KOPT-K1 (cell line): Measurements from ENCODE around the gene CSTF3.

Experiments used
- H3K27ac ChIP-seq: fragments of 200-600 bp; sonication (generic); 2 replicates; pipeline ENCODE4 v1.5.1; 2016; ENCODE audit warnings: antibody characterized with exemption, mild to moderate bottlenecking, low read depth, low read length; ENCODE audit not compliant: poor library complexity, severe bottlenecking
- H3K36me3 ChIP-seq: fragments of 200-600 bp; sonication (generic); 2 replicates; pipeline ENCODE4 v1.5.1; 2017; ENCODE audit warnings: antibody characterized with exemption, mild to moderate bottlenecking, low read length, moderate library complexity; ENCODE audit not compliant: insufficient read depth
- H3K9me3 ChIP-seq: fragments of 200-600 bp; sonication (generic); 2 replicates; pipeline ENCODE4 v1.5.1; 2017; ENCODE audit warnings: antibody characterized with exemption, low read length, mild to moderate bottlenecking; ENCODE audit not compliant: insufficient read depth, poor library complexity, severe bottlenecking

Gene CSTF3

GRCh38 chr11:33045551-33046255 lies 115.6 kb downstream of the CSTF3 start:
- no peak overlapping the region for H3K27ac ChIP-seq
- H3K36me3 ChIP-seq = peaks cover 52% of the 10 kb centered on the region
- no peaks in the 10 kb centered on the region for H3K9me3 ChIP-seq

- Histone ChIP-seq H3K9me3 (no peaks in the 10 kb centered on the region), H3K36me3 (peaks cover 52% of the 10 kb centered on the region), H3K27ac (no peak overlapping the region)
Observed at GRCh38 chr11:33044285-33044756, 117.0 kb downstream of the CSTF3 start.

GRCh38 chr11:33043221-33043830 lies 118.0 kb downstream of the CSTF3 start:
- H3K36me3 ChIP-seq = peaks cover 46% of the 10 kb centered on the region
- no peak overlapping the region for H3K27ac ChIP-seq
- H3K9me3 ChIP-seq = no peaks in the 10 kb centered on the region

- Histone ChIP-seq H3K9me3 (no peaks in the 10 kb centered on the region), H3K27ac (peak overlapping the region; percentile 89), H3K36me3 (peaks cover 24% of the 10 kb centered on the region)
Observed at GRCh38 chr11:33040862-33041453, 120.3 kb downstream of the CSTF3 start.

- Histone ChIP-seq H3K27ac (peak overlapping the region; percentile 89), H3K36me3 (peaks cover 17% of the 10 kb centered on the region), H3K9me3 (no peaks in the 10 kb centered on the region)
Observed at GRCh38 chr11:33040033-33040861, 121.0 kb downstream of the CSTF3 start.

- Histone ChIP-seq H3K27ac (peak within 1 kb of the TSS; percentile 89), H3K9me3 (no peaks in the 10 kb centered on the region), H3K36me3 (peaks cover 9% of the 10 kb centered on the region)
Observed at GRCh38 chr11:33039274-33040032, 121.8 kb downstream of the CSTF3 start, which contains the start of gene TCP11L1. Gene TCP11L1 (plus strand): TSS chr11:33039572. CDS start chr11:33043774, 4,202 bp downstream.

GRCh38 chr11:33035011-33035410 lies 126.3 kb downstream of the CSTF3 start:
- no peaks in the 10 kb centered on the region for H3K36me3 ChIP-seq
- H3K9me3 ChIP-seq = no peaks in the 10 kb centered on the region

More at GRCh38 chr11:33035011-33035410, 126.3 kb downstream of the CSTF3 start:
- H3K27ac ChIP-seq = no peak overlapping the region
